ENCODE results near the gene ITGA1.

ITGA1 gene

DNA sequence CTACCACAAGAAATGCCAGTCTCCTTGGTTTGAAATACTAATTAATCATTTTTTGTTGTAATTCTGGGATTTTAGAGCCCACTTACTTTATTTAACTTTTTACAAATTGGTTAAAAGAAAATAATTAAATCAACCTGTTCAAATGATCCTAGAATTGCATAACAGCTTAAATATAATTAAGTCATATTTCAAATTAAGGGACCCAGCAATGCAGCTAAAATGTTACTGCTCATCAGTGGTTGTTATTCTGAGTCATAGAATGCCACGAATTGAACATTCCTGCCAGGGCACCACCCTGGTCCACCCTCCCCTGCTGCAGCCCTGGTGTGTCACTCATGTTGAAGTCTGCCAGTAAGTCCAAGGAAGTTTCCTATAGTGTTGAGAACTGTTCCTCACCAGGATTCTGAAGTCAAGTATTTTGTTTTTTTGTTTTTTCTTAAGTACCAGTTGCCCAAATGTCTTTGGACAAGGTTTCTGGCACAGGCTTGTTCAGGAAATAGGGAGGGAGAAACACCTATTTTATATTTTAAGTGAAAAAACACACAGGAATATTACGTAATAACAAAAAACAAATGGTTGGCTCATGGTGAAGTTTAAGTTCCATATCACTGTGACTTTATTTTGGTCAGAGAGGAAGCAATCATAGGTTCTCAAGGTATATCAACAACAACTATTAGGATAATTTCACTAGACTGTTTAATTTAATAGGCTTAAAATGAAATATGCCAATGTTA, 4.3 kb upstream of the ITGA1 start:
- no peaks in the 10 kb centered on the region for H3K27me3 ChIP-seq (ENCODE audit: insufficient read depth, poor library complexity, severe bottlenecking)
- DNase-seq (ENCODE audit: low read depth in 1 of 2, low spot score in 1 of 2) = no peak
- no peak overlapping the region for H3K4me3 ChIP-seq (replicated peaks; ENCODE audit: insufficient read depth, low read length)
- no peak overlapping the region for H3K27ac ChIP-seq (replicated peaks)
- TF ChIP-seq, protein P1, sequence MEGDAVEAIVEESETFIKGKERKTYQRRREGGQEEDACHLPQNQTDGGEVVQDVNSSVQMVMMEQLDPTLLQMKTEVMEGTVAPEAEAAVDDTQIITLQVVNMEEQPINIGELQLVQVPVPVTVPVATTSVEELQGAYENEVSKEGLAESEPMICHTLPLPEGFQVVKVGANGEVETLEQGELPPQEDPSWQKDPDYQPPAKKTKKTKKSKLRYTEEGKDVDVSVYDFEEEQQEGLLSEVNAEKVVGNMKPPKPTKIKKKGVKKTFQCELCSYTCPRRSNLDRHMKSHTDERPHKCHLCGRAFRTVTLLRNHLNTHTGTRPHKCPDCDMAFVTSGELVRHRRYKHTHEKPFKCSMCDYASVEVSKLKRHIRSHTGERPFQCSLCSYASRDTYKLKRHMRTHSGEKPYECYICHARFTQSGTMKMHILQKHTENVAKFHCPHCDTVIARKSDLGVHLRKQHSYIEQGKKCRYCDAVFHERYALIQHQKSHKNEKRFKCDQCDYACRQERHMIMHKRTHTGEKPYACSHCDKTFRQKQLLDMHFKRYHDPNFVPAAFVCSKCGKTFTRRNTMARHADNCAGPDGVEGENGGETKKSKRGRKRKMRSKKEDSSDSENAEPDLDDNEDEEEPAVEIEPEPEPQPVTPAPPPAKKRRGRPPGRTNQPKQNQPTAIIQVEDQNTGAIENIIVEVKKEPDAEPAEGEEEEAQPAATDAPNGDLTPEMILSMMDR (IDR thresholded peaks at IDR 0.05; ENCODE audit: insufficient read depth, low read length) = no peak
- TF ChIP-seq GABPA (IDR thresholded peaks at IDR 0.05; ENCODE audit: low read depth) (no peak), SPI1 (IDR thresholded peaks at IDR 0.05; ENCODE audit: borderline replicate concordance, low read depth) (no peak), POLR2AphosphoS5 (IDR thresholded peaks at IDR 0.05; ENCODE audit: low read depth) (no peak)
- TF ChIP-seq, protein P2, sequence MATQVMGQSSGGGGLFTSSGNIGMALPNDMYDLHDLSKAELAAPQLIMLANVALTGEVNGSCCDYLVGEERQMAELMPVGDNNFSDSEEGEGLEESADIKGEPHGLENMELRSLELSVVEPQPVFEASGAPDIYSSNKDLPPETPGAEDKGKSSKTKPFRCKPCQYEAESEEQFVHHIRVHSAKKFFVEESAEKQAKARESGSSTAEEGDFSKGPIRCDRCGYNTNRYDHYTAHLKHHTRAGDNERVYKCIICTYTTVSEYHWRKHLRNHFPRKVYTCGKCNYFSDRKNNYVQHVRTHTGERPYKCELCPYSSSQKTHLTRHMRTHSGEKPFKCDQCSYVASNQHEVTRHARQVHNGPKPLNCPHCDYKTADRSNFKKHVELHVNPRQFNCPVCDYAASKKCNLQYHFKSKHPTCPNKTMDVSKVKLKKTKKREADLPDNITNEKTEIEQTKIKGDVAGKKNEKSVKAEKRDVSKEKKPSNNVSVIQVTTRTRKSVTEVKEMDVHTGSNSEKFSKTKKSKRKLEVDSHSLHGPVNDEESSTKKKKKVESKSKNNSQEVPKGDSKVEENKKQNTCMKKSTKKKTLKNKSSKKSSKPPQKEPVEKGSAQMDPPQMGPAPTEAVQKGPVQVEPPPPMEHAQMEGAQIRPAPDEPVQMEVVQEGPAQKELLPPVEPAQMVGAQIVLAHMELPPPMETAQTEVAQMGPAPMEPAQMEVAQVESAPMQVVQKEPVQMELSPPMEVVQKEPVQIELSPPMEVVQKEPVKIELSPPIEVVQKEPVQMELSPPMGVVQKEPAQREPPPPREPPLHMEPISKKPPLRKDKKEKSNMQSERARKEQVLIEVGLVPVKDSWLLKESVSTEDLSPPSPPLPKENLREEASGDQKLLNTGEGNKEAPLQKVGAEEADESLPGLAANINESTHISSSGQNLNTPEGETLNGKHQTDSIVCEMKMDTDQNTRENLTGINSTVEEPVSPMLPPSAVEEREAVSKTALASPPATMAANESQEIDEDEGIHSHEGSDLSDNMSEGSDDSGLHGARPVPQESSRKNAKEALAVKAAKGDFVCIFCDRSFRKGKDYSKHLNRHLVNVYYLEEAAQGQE (IDR thresholded peaks at IDR 0.05; ENCODE audit: insufficient replicate concordance, low read depth) = no peak

DNA sequence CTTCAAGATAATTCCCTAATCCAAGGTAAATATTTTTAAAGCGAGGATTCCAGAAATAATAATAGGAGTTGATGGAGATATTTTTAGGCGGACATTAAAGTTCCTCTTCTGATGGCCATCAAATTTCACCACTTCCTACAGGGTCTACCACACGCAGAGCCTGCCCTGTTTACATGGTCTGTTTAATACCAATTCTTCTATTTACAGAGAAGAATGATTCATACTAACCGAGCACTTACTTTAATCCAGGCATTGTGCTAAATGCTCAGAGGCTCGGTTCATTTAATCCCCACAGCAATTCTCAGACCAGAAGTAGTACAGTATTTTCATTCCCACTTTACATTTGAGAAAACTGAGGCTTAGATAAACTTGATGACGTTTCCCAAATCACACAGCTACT, 3.0 kb upstream of the ITGA1 start:
- H3K27me3 ChIP-seq (ENCODE audit: insufficient read depth, poor library complexity, severe bottlenecking) = no peaks in the 10 kb centered on the region
- H3K4me3 ChIP-seq (replicated peaks; ENCODE audit: insufficient read depth, low read length) = no peak overlapping the region
- TF ChIP-seq GABPA (IDR thresholded peaks at IDR 0.05; ENCODE audit: low read depth) = no peak
- TF ChIP-seq, protein P2 (IDR thresholded peaks at IDR 0.05; ENCODE audit: insufficient replicate concordance, low read depth) = no peak
- TF ChIP-seq POLR2AphosphoS5 (IDR thresholded peaks at IDR 0.05; ENCODE audit: low read depth) = no peak
- TF ChIP-seq, protein P1 (IDR thresholded peaks at IDR 0.05; ENCODE audit: insufficient read depth, low read length) = no peak
- no peak for TF ChIP-seq SPI1 (IDR thresholded peaks at IDR 0.05; ENCODE audit: borderline replicate concordance, low read depth)
- DNase-seq (ENCODE audit: low read depth in 1 of 2, low spot score in 1 of 2) = no peak
- H3K27ac ChIP-seq (replicated peaks) = no peak overlapping the region

DNA sequence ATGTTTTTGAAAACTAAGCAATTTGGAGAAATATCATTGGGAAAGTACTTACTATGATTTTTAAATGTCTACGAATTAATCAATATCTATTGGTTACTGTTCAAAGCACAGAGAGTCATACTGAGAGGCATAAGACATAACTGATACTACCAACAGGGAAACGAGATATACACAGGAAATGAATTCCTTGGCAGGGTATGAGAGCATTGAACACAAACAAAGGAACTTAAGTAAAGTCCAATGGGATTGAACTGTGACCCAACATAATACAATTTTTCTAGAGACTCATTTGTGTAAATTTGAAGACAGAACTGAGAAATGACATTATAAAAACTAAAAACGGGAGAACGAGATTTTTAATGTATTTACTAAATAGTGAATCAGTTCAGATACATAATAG, 1.3 kb upstream of the ITGA1 start:
- H3K27ac ChIP-seq (replicated peaks) = no peak overlapping the region
- no peaks in the 10 kb centered on the region for H3K27me3 ChIP-seq (ENCODE audit: insufficient read depth, poor library complexity, severe bottlenecking)
- H3K4me3 ChIP-seq (replicated peaks; ENCODE audit: insufficient read depth, low read length) = no peak overlapping the region
- TF ChIP-seq SPI1 (IDR thresholded peaks at IDR 0.05; ENCODE audit: borderline replicate concordance, low read depth) (no peak), POLR2AphosphoS5 (IDR thresholded peaks at IDR 0.05; ENCODE audit: low read depth) (no peak), GABPA (IDR thresholded peaks at IDR 0.05; ENCODE audit: low read depth) (no peak)
- TF ChIP-seq, protein P2 (IDR thresholded peaks at IDR 0.05; ENCODE audit: insufficient replicate concordance, low read depth) = no peak
- TF ChIP-seq, protein P1 (IDR thresholded peaks at IDR 0.05; ENCODE audit: insufficient read depth, low read length) = no peak
- DNase-seq (ENCODE audit: low read depth in 1 of 2, low spot score in 1 of 2) = no peak
